Activated CD4-positive, alpha-beta memory T cell treated with anti-CD3 and anti-CD28 coated beads for 36 hours (primary cell): ENCODE data around the gene OPN1SW. TPM values are rescaled to one million over a fixed set of nuclear protein-coding genes. Genes with fewer than 3 reads are reported as not detected.

Experiments used
- CTCF ChIA-PET: fragments of 350-600 bp; sonication (Branson Sonifier 250); formaldehyde crosslinking; loops from one replicate; lab custom pipeline; 2021; ENCODE audit warnings: antibody characterized with exemption, inconsistent platforms; lab: Charles Lee
- POLR2A ChIA-PET: fragments of 350-600 bp; sonication (Branson Sonifier 250); formaldehyde crosslinking; loops from one replicate; lab custom pipeline; 2021; ENCODE audit warnings: antibody characterized with exemption; lab: Charles Lee
- DNase-seq: peaks from one replicate; pipeline ENCODE4 v3.0.0-alpha.2; 2020
- H3K27ac Mint-ChIP-seq: one replicate; pipeline ENCODE4 v1.8.0; 2021; ENCODE audit warnings: mixed read lengths
- H3K27me3 Mint-ChIP-seq: one replicate; pipeline ENCODE4 v1.8.0; 2021; ENCODE audit warnings: mixed read lengths
- H3K36me3 Mint-ChIP-seq: one replicate; pipeline ENCODE4 v1.8.0; 2021; ENCODE audit warnings: mixed read lengths
- H3K4me1 Mint-ChIP-seq: one replicate; pipeline ENCODE4 v1.8.0; 2021; ENCODE audit warnings: low read depth, mixed read lengths
- H3K4me3 Mint-ChIP-seq: one replicate; pipeline ENCODE4 v1.8.0; 2021; ENCODE audit warnings: mild to moderate bottlenecking, mixed read lengths
- H3K9me3 Mint-ChIP-seq: one replicate; pipeline ENCODE4 v1.8.0; 2021; ENCODE audit warnings: mixed read lengths
- intact Hi-C: fragments of 100-400 bp; cut with micrococcal nuclease; formaldehyde crosslinking; loops from one replicate; pipeline ENCODE4 v1.15.1; 2023
- total RNA-seq, 2 experiments: library from RNA; stranded (reverse); gene quantifications; one replicate each; pipeline ENCODE4 v1.2.3, GENCODE V29; 2021

OPN1SW gene
- total RNA-seq, 2 experiments from 2014 or later: not detected

GRCh38 chr7:128752251-128752650 lies 23.3 kb downstream of the OPN1SW start:
- peaks cover 5% of the 10 kb centered on the region for H3K4me1 Mint-ChIP-seq
- no peak overlapping the region for H3K27ac Mint-ChIP-seq
- H3K27me3 Mint-ChIP-seq: no peaks in the 10 kb centered on the region
- intact Hi-C loops: no loop called here
- ChIA-PET CTCF (interaction anchor here (0.7 kb wide), 1 partner anchor 257 kb away, joined by 3 read pairs; no protein-coding TSS in a partner anchor), POLR2A (no interaction called here)
- no peak for DNase-seq
- H3K9me3 Mint-ChIP-seq: no peaks in the 10 kb centered on the region
- peaks cover 40% of the 10 kb centered on the region for H3K36me3 Mint-ChIP-seq
- no peak overlapping the region for H3K4me3 Mint-ChIP-seq

DNA sequence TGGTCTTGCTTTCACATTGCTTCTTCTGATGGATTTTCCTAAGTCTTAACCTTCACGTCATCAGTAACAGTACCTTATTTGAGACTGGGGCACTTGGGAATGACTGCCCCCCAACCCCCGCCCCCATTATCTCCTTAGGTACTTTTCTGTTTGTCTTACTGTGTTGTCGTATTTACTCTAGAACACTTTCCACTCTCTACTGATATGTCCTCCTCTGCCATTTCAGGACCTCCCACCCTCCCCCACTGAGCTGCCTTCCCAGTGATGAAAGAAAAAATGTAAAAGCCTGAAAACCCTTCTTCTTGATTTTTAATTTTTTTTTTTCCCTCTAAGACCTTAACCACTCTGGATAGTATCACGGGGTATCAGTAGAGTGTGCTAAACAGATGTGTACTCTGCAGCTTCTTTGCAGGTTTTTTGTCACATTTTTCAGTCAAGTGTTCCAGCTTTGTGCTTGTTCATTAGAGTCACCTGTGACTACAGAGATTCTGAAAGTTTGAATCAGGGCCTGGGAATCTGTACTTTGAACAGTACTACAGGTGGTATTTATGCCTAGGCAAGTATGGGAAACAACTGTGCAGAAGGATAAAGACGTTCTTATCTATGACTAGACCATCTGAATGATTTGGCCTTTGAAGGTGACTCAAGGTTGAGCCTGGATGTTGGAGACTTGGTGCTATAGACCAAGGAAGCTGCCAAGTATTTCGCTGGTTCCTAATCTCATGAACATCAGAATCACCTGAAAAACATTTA lies 28.1 kb downstream of the OPN1SW start:
- ChIA-PET CTCF (interaction anchor here (0.6 kb wide), 1 partner anchor 452 kb away, joined by 3 read pairs; no protein-coding TSS in a partner anchor), POLR2A (interaction anchor here (1.3 kb wide), 1 partner anchor 9 kb away, joined by 4 read pairs; no protein-coding TSS in a partner anchor)
- H3K36me3 Mint-ChIP-seq: peaks cover 24% of the 10 kb centered on the region
- intact Hi-C loops: no loop called here
- H3K9me3 Mint-ChIP-seq: no peaks in the 10 kb centered on the region
- no peaks in the 10 kb centered on the region for H3K27me3 Mint-ChIP-seq
- H3K4me1 Mint-ChIP-seq: peaks cover 28% of the 10 kb centered on the region
- H3K4me3 Mint-ChIP-seq: no peak overlapping the region
- no peak for DNase-seq
- H3K27ac Mint-ChIP-seq: no peak overlapping the region

DNA sequence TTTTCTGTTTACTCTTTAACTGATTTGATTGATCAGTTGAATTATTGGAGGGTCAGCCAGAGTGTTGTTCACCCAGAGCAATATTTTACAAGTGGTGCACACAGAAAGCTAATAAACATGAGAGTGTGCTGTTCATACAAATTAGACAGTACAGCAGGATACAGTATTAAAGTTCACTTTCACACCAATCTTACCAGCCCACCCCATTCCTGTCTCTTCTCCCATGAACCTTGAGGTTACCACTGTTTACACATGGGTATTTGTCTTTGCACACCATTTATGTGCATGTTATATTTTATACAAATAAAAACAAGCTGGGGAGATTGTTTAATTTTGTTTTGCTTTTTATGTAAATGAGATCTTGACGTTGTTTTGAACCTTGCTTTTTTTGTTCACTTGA lies 29.9 kb downstream of the OPN1SW start:
- H3K4me3 Mint-ChIP-seq: no peak overlapping the region
- POLR2A ChIA-PET: no interaction called here
- peaks cover 43% of the 10 kb centered on the region for H3K4me1 Mint-ChIP-seq
- H3K36me3 Mint-ChIP-seq: peaks cover 26% of the 10 kb centered on the region
- no peaks in the 10 kb centered on the region for H3K9me3 Mint-ChIP-seq
- no peaks in the 10 kb centered on the region for H3K27me3 Mint-ChIP-seq
- H3K27ac Mint-ChIP-seq: no peak overlapping the region
- intact Hi-C loops: no loop called here
- CTCF ChIA-PET: no interaction called here
- DNase-seq: no peak

- no peak for DNase-seq
- ChIA-PET CTCF (no interaction called here), POLR2A (no interaction called here)
- no peak overlapping the region for H3K4me3 Mint-ChIP-seq
- no peaks in the 10 kb centered on the region for H3K27me3 Mint-ChIP-seq
- peaks cover 22% of the 10 kb centered on the region for H3K36me3 Mint-ChIP-seq
- intact Hi-C loops: no loop called here
- H3K27ac Mint-ChIP-seq: no peak overlapping the region
- H3K4me1 Mint-ChIP-seq: peaks cover 52% of the 10 kb centered on the region
- H3K9me3 Mint-ChIP-seq: no peaks in the 10 kb centered on the region
These were observed 31.2 kb downstream of the OPN1SW start for GRCh38 chr7:128744366-128744905.

GRCh38 chr7:128743112-128743772 lies 32.4 kb downstream of the OPN1SW start:
- DNase-seq: no peak
- Mint-ChIP-seq H3K4me3 (no peak overlapping the region), H3K27ac (no peak overlapping the region), H3K9me3 (no peaks in the 10 kb centered on the region), H3K27me3 (no peaks in the 10 kb centered on the region), H3K36me3 (peaks cover 12% of the 10 kb centered on the region), H3K4me1 (peaks cover 57% of the 10 kb centered on the region)
- ChIA-PET POLR2A (no interaction called here), CTCF (no interaction called here)
- intact Hi-C loops: no loop called here

- Mint-ChIP-seq H3K4me1 (peaks cover 56% of the 10 kb centered on the region), H3K4me3 (no peak overlapping the region), H3K36me3 (peaks cover 8% of the 10 kb centered on the region), H3K27ac (no peak overlapping the region), H3K27me3 (no peaks in the 10 kb centered on the region), H3K9me3 (no peaks in the 10 kb centered on the region)
- intact Hi-C loops: no loop called here
- no peak for DNase-seq
- ChIA-PET CTCF (interaction anchor here (1.3 kb wide), 1 partner anchor 10 kb away, joined by 3 read pairs; no protein-coding TSS in a partner anchor), POLR2A (no interaction called here)
These were observed 33.4 kb downstream of the OPN1SW start for GRCh38 chr7:128742206-128742605.

GRCh38 chr7:128741491-128741890 lies 34.1 kb downstream of the OPN1SW start:
- Mint-ChIP-seq H3K4me3 (no peak overlapping the region), H3K27me3 (no peaks in the 10 kb centered on the region), H3K4me1 (peaks cover 51% of the 10 kb centered on the region), H3K36me3 (peaks cover 8% of the 10 kb centered on the region), H3K9me3 (no peaks in the 10 kb centered on the region), H3K27ac (no peak overlapping the region)
- ChIA-PET CTCF (interaction anchor here (1.3 kb wide), 1 partner anchor 9 kb away, joined by 3 read pairs; no protein-coding TSS in a partner anchor), POLR2A (no interaction called here)
- DNase-seq: no peak
- intact Hi-C loops: no loop called here

DNA sequence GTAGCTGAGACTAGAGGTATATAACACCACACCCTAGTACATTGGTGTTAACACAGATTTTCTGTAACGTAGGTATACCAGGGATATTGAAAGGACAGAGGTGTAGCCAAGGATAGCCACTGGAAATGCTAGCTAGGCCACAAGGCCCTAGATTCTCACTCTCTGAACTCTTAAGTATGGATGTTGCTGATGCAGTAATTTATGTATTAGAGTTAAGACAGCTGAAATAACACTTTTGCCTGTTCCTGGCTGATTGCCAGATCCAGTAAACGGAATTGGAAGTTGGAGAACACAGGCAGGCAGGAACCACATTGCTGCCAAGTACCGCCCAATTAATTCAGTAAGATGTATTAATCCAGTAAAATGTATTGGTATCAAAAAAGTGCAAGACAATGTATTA lies 34.6 kb downstream of the OPN1SW start:
- H3K9me3 Mint-ChIP-seq: no peaks in the 10 kb centered on the region
- DNase-seq: no peak
- ChIA-PET CTCF (interaction anchor here (1.3 kb wide), 1 partner anchor 9 kb away, joined by 3 read pairs; no protein-coding TSS in a partner anchor), POLR2A (no interaction called here)
- intact Hi-C loops: no loop called here
- H3K27me3 Mint-ChIP-seq: no peaks in the 10 kb centered on the region
- peaks cover 51% of the 10 kb centered on the region for H3K4me1 Mint-ChIP-seq
- H3K27ac Mint-ChIP-seq: no peak overlapping the region
- H3K4me3 Mint-ChIP-seq: no peak overlapping the region
- peaks cover 8% of the 10 kb centered on the region for H3K36me3 Mint-ChIP-seq

DNA sequence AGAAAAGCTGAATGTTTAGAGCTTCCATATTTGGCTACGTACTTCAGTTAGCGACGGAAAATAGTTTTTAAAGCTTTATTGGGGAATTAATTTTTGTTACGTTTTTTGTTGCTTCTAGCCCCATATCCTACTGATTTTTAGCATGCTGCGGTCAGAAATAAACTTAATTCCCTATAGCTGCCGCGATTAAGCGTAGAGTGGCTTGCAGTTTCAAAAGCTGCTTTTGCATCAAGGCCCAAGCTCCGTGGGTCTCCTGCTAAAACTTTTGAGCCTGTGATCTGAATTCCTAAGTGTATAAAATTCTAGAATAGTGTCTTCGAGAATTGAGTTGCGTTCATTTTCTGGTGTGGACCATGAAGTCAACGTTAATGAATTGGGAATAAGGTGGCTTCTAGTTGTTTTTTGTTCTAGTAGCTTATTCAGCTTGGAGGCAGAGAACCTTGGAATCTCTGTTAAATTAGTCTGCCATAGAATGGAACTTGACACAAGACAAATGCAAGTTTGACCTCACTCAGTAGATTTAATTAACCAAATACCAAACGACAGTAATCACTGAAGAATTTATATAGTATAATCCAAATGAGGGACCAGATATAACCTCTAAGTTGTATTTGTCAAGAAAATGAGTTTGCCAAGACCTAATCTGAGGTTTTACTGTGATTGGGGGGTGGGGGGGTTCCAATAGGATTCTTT lies 35.5 kb downstream of the OPN1SW start:
- ChIA-PET CTCF (interaction anchor here (1.0 to 1.7 kb wide), 4 partner anchors 11 to 424 kb away, joined by 3 to 4 read pairs (median 3); no protein-coding TSS in a partner anchor), POLR2A (interaction anchor here (0.7 to 1.6 kb wide), 4 partner anchors 17 to 144 kb away, joined by 3 to 5 read pairs (median 3); no protein-coding TSS in a partner anchor)
- Mint-ChIP-seq H3K4me3 (peak overlapping the region; percentile 97), H3K4me1 (peaks cover 47% of the 10 kb centered on the region), H3K27me3 (no peaks in the 10 kb centered on the region), H3K36me3 (peaks cover 8% of the 10 kb centered on the region), H3K9me3 (no peaks in the 10 kb centered on the region), H3K27ac (peak overlapping the region; percentile 90)
- intact Hi-C loops: loop anchor here (2.0 to 5.0 kb wide), 3 partner anchors 52 to 223 kb away; partner anchors contain the start of genes ATP6V1F and CCDC136
- no peak for DNase-seq

GRCh38 chr7:128739048-128739962 lies 36.3 kb downstream of the OPN1SW start, which contains the start of gene CALU:
Gene CALU, plus strand, starts transcription at chr7:128739359. Its CDS starts 9,225 bp downstream, at chr7:128748584.
- Mint-ChIP-seq H3K27me3 (no peaks in the 10 kb centered on the region), H3K4me3 (peak within 1 kb of the TSS; percentile 97), H3K4me1 (peaks cover 43% of the 10 kb centered on the region), H3K9me3 (no peaks in the 10 kb centered on the region), H3K27ac (peak within 1 kb of the TSS; percentile 90), H3K36me3 (peaks cover 8% of the 10 kb centered on the region)
- peak; percentile 97 for DNase-seq
- intact Hi-C loops: loop anchor here (2.0 to 5.0 kb wide), 3 partner anchors 53 to 223 kb away; partner anchors contain the start of genes ATP6V1F and CCDC136
- ChIA-PET POLR2A (interaction anchor here (0.6 to 1.6 kb wide), 7 partner anchors 8 to 1134 kb away, joined by 3 to 5 read pairs (median 4); partner anchors contain the start of gene ATP6V1F), CTCF (interaction anchor here (0.6 to 2.1 kb wide), 8 partner anchors 12 to 424 kb away, joined by 3 to 13 read pairs (median 4); partner anchors contain the start of gene CCDC136)
